ENCODE results near the gene AK4. TPM values are rescaled to one million over a fixed set of nuclear protein-coding genes. Genes with fewer than 3 reads are reported as not detected.
A peak's percentile ranks its signal among the peaks of the same experiment; 100 is the strongest.

The AK4 gene
- polyA plus RNA-seq, 3 donors = 4.3 to 9.9 (median 6.7) TPM

DNA sequence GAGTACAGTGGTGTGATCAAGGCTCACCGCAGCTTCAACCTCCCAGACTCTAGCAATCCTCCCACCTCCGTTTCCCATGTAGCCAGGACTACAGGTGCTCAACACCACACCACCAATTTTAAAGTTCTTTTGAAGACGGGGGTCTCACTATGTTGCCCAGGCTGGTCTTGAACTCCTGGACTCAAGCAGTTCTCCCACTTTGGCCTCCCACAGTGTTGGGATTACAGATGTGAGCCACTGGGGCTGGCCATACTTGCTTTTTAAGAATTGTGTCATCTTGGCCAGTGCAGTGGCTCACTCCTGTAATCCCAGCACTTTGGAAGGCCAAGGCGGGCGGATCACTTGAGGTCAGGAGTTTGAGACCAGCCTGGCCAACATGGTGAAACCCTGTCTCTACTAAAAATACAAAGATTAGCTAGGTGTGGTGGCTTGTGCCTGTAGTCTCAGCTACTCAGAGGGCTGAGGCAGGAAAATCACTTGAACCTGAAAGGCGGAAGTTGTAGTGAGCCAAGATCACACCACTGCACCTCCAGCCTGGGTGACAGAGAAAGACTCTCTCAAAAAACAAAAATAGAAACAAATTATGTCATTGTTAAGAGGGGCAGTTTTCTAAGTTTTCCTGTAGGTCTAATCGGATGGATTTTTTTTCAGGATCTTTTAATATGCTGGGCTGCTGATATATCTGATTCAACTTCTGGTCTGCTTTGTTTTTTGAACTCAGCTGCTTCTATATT lies 18.7 kb downstream of the AK4 start:
- peaks cover 0 to 3% (median 0%) of the 10 kb centered on the region in 7 donors for H3K9me3 Mint-ChIP-seq
- no peaks in the 10 kb centered on the region for H3K27me3 ChIP-seq (ENCODE audit: control insufficient read depth in 2 of 2, insufficient read depth in 2 of 2, low read length in 2 of 2)
- peaks cover 75% of the 10 kb centered on the region for H3K4me1 Mint-ChIP-seq
- H3K27ac Mint-ChIP-seq = peak overlapping the region; percentile 53 to 91 (median 79)
- H2AFZ ChIP-seq (ENCODE audit: insufficient read depth, low read depth, low read length, poor library complexity, severe bottlenecking) = no peak overlapping the region
- peaks cover 52 to 83% of the 10 kb centered on the region in 2 donors for H3K4me1 ChIP-seq (ENCODE audit: control insufficient read depth in 1 of 2, insufficient read depth in 2 of 2, low read length in 2 of 2)
- DNase-seq = peak; percentile 29 to 37 (median 36)
- no peaks in the 10 kb centered on the region for H4K20me1 ChIP-seq (ENCODE audit: insufficient read depth, low read length)
- intact Hi-C loops (cut with micrococcal nuclease) = loop anchor here in 1 of 2 donors (5.0 kb wide), 1 partner anchor 99 kb away; no protein-coding TSS in a partner anchor
- peaks cover 0 to 2% (median 0%) of the 10 kb centered on the region in 3 donors for H3K27me3 Mint-ChIP-seq (ENCODE audit: low read depth in 3 of 3)
- peaks cover 3 to 7% of the 10 kb centered on the region in 2 donors for H3K36me3 Mint-ChIP-seq
- WGBS (ENCODE audit: insufficient coverage) = no CpG with 5 or more reads among the region's 7 CpGs
- peaks cover 54% of the 10 kb centered on the region for H3K79me2 ChIP-seq (ENCODE audit: insufficient read depth, low read length)
- H3K4me2 ChIP-seq (replicated peaks; ENCODE audit: extremely low read depth, low read length, poor library complexity, severe bottlenecking) = no peak overlapping the region
- H3K9ac ChIP-seq (ENCODE audit: insufficient read depth, low read length, poor library complexity, severe bottlenecking) = no peak overlapping the region
- peak overlapping the region in 1 of 2 donors; percentile 62 for H3K27ac ChIP-seq (ENCODE audit: low read depth in 1 of 2, low read length in 2 of 2)
- H3K9me3 ChIP-seq (replicated peaks in 1 of 2; ENCODE audit: control insufficient read depth in 1 of 2, insufficient read depth in 1 of 2, low read length in 2 of 2) = no peaks in the 10 kb centered on the region
- no peak overlapping the region for H3K4me3 Mint-ChIP-seq
- TF ChIP-seq, protein P1, sequence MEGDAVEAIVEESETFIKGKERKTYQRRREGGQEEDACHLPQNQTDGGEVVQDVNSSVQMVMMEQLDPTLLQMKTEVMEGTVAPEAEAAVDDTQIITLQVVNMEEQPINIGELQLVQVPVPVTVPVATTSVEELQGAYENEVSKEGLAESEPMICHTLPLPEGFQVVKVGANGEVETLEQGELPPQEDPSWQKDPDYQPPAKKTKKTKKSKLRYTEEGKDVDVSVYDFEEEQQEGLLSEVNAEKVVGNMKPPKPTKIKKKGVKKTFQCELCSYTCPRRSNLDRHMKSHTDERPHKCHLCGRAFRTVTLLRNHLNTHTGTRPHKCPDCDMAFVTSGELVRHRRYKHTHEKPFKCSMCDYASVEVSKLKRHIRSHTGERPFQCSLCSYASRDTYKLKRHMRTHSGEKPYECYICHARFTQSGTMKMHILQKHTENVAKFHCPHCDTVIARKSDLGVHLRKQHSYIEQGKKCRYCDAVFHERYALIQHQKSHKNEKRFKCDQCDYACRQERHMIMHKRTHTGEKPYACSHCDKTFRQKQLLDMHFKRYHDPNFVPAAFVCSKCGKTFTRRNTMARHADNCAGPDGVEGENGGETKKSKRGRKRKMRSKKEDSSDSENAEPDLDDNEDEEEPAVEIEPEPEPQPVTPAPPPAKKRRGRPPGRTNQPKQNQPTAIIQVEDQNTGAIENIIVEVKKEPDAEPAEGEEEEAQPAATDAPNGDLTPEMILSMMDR (IDR thresholded peaks at IDR 0.05) = no peak
- H3K36me3 ChIP-seq (replicated peaks in 1 of 2; ENCODE audit: control insufficient read depth in 1 of 2, insufficient read depth in 2 of 2, low read length in 2 of 2) = no peaks in the 10 kb centered on the region
- H3K4me3 ChIP-seq (replicated peaks in 1 of 3; ENCODE audit: low read depth in 2 of 3, low read length in 3 of 3) = no peak overlapping the region

GRCh38 chr1:65167586-65168242 lies 19.7 kb downstream of the AK4 start:
- Mint-ChIP-seq H3K4me3 (no peak overlapping the region), H3K9me3 (peaks cover 0 to 3% (median 0%) of the 10 kb centered on the region in 7 donors), H3K27me3 (ENCODE audit: low read depth in 3 of 3) (peaks cover 0 to 3% (median 0%) of the 10 kb centered on the region in 3 donors), H3K27ac (peak overlapping the region in 1 of 7 donors; percentile 18), H3K36me3 (peaks cover 3 to 7% of the 10 kb centered on the region in 2 donors), H3K4me1 (peaks cover 75% of the 10 kb centered on the region)
- Histone ChIP-seq H3K9ac (ENCODE audit: insufficient read depth, low read length, poor library complexity, severe bottlenecking) (no peak overlapping the region), H3K36me3 (replicated peaks in 1 of 2; ENCODE audit: control insufficient read depth in 1 of 2, insufficient read depth in 2 of 2, low read length in 2 of 2) (no peaks in the 10 kb centered on the region), H3K27ac (ENCODE audit: low read depth in 1 of 2, low read length in 2 of 2) (no peak overlapping the region), H3K27me3 (ENCODE audit: control insufficient read depth in 2 of 2, insufficient read depth in 2 of 2, low read length in 2 of 2) (no peaks in the 10 kb centered on the region), H2AFZ (ENCODE audit: insufficient read depth, low read depth, low read length, poor library complexity, severe bottlenecking) (no peak overlapping the region), H3K4me1 (ENCODE audit: control insufficient read depth in 1 of 2, insufficient read depth in 2 of 2, low read length in 2 of 2) (peaks cover 53 to 80% of the 10 kb centered on the region in 2 donors), H3K4me2 (replicated peaks; ENCODE audit: extremely low read depth, low read length, poor library complexity, severe bottlenecking) (no peak overlapping the region), H3K9me3 (replicated peaks in 1 of 2; ENCODE audit: control insufficient read depth in 1 of 2, insufficient read depth in 1 of 2, low read length in 2 of 2) (no peaks in the 10 kb centered on the region), H3K4me3 (replicated peaks in 1 of 3; ENCODE audit: low read depth in 2 of 3, low read length in 3 of 3) (no peak overlapping the region), H3K79me2 (ENCODE audit: insufficient read depth, low read length) (peaks cover 62% of the 10 kb centered on the region), H4K20me1 (ENCODE audit: insufficient read depth, low read length) (no peaks in the 10 kb centered on the region)
- no peak for DNase-seq
- intact Hi-C loops (cut with micrococcal nuclease) = loop anchor here in 1 of 2 donors (5.0 kb wide), 1 partner anchor 100 kb away; no protein-coding TSS in a partner anchor
- TF ChIP-seq, protein P1 (IDR thresholded peaks at IDR 0.05) = no peak
- WGBS (ENCODE audit: insufficient coverage) = 100% methylated on average over 3 of the region's 5 CpGs

Measured in CD14-positive monocyte (primary cell).